CD4-positive, alpha-beta T cell treated with Interleukin-1 beta for 1 hour (primary cell): ENCODE measurements around the gene CHIC2.

Experiments used
- DNase-seq, 2 donors: peaks; one replicate each; pipeline ENCODE4 v3.0.0-alpha.2; 2020 to 2022

The CHIC2 gene

DNA sequence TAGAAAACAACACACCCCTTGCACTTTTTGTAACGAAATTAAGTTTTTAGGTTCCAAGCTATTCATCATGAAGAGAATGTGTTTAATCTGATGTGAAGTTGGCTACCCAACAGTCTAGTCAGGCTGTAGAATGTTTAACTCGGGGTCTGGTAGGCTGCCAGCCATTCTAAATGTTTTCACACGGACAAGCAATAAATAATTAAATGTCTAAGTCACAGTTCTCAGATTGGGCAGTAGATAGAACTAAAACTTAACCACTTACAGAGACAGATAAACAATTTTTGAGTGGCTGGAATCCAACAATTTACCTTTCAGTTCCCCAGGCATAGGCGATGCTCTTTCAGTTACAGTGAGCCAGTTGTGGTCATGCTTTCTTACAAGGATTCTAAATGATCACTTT is 66.5 kb downstream of the CHIC2 start:
- no peak for DNase-seq

DNA sequence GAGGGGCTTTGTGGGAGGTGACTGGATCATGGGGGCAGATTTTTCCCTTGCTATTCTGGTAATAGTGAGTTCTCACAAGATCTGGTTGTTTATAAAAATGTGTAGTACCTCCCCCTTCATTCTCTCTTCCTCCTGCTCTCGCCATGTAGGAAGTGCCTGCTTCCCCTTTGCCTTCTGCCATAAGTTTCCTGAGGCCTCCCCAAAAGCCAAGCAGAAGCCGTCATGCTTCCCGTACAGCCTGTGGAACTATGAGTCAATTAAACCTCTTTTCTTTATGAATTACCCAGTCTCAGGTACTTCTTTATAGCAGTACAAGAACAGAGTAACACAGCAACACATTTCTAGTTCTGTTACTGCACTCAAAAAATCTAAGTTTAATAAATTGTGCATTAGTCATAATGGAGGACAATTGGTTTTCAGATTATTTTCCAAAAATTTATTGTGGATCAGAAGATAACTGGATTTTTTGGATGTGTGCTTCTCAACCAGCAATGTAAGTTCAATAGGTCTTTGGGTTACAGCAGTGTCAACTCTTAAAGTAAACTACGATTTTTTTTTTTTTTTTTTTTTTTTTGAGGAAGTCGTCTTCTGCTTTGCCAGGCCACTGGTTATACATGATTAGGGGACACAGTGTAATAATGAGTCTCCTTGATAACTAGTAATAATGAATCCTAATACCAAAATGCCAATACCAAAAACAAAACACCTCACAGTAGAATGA is 69.9 kb downstream of the CHIC2 start:
- DNase-seq = peak in 1 of 2 donors; percentile 3

DNA sequence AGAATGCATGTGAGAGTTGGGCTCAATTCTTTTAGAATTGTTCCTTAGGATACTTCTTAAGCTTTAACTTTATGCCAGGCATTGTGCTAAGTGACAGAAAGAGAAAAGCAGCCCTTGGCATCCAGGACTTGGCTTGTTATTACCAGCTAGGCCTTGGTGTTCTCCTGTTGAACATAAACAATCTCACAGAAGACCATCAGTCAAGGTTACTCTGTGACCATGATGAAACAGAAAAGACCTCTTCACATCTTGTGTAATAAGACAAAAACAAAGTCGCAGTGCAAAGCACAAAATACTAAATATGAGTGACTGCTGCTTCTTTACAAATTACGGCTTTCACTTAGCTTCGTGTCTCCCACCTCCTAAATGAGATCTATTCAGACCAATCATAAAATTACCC is 71.6 kb downstream of the CHIC2 start:
- no peak for DNase-seq

DNA sequence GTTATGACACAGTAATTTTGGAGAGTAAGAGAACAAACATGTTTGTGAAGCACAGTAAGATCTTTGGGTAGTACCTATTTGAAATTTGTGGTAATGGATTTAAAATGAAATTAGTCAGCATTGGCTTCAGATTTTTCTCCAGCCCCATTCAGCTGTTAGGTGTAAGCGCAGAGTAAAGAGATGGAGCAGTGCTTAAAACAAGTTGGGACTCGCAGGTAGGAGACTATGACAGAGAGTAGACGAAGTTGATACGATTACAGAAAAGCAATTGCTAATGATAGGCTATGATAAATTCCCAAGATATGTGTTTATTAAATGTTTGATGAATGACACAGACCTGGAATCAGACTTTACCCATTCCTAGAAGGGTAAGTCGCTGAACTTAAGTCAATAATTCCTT is 72.6 kb downstream of the CHIC2 start:
- DNase-seq = no peak

DNA sequence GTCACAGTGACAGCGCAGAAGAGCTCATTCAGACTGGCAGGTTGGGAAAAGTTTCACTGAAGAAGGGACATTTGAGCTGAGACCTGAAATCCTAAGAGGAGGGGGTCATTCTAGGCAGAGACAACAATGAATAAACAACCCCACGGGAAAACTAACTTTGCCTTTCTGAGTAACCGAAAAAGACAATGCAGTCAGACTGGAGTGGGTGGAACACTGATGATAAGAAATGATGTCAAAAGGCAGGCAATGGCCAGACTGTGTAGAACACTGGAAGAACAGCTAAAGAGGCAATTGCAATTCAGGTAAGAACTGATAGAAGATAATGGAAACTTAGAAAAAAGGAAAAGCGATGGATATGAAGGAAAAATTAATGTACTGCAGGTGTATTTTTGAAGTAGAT is 73.8 kb downstream of the CHIC2 start:
- no peak for DNase-seq

DNA sequence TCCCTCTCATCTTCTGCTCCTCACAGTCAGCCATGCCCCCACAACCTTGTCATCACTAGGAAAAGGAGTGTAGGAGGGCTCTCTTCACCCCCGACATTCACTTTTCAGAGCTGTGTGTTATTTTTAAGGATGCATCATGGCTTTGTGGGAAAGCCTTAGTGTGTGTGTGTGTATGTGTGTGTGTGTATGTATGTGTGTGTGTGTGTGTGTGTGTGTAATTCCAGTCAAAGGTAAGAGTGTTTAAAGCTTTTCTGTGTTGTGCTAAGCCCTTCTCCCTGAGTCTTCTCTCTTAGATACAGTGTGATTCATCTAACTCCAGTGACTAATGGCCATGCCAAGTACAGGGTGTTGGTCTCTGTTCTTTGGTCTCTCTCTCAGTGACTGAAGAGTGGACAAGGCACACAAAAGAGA is 76.6 kb downstream of the CHIC2 start:
- DNase-seq = no peak

DNA sequence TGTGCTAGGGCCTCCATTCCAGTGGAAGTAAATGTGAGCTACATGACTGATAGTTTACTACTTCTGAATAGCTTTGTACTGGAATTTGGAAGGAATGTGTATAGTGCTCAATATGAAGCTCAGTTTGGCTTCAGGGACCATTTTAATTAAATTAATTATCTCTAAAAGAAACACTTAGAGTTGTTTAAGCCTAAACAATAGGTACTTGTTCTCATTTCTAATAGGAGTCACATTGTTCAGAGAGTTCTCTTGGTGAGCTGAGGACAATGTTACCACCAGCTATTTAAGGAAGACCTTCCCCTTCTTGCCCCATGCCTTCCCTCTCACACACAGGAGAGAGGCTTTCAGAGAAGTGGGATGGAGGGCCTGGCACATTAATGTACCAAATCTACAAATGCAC is 78.3 kb downstream of the CHIC2 start:
- no peak for DNase-seq

DNA sequence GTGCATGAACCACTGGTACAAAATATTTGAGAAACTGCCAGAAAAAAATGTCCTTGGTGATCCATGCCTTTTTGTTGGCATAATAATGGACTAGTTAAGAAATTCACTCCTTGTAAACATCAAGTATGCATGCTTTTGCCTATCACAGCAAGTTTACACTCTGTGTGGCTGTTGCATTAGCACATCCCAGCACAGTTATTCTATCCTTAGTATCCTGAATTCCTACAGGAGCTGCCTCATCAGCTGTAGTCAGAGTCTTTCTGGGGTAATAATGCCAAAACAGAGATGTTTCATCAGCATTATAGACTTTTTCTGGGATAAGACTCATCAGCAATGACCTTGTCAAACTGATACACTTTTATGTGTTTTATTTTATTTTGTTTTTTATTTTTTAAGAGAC is 82.8 kb downstream of the CHIC2 start:
- DNase-seq = no peak

DNA sequence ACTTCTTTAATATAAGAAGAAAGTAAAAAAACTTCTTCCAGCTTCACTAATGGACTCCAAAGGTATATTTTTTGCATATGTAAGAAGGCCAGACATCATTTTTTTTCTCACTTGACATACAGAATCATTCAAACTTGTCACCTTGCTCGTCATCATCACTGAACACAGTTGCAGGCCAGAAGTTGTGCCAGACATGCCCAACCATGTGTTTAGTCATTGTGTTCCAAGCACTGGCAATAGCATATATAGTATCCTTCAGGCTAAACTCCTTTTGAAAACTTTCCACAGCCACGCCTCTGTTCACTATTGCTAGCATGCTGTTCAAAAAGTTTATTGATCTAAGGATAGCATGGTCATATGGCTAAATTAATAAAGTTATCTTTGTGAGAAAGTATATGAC is 83.3 kb downstream of the CHIC2 start:
- no peak for DNase-seq

DNA sequence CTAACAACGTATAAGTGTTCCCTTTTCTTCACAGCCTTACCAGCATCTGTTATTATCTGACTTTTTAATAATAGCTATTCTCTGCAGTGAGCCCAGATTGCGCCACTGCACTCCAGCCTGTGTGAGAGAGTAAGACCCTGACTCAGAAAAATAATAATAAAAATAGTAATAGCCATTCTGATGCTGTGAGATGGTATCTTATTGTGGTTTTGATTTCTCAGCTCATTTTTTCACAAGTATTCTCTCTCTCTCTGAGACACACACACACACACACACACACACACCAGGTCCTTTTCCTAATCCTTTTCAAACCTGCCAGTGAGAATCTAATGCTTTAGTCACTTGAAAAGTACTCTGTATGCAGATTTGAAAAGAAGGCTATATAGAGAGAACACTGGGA is 89.8 kb downstream of the CHIC2 start:
- DNase-seq = no peak

DNA sequence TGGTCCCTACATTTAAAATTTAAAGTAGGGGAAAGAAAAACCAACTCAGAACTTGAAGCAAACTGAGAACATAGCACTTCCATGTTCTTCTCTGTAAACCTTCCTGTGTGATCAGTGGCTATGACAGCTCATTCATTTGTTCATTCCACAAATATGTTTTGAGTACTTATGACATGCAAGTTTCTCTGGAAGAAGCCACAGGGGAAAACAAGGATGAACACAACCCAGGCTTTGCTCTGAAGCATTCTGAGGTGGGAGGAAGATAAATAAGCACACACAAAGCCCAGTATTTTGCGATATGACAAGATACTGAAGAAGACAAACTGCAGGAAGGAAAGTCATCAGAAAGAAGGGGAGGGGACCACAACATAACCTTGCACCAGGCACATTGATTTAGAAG is 96.4 kb downstream of the CHIC2 start:
- DNase-seq = no peak

DNA sequence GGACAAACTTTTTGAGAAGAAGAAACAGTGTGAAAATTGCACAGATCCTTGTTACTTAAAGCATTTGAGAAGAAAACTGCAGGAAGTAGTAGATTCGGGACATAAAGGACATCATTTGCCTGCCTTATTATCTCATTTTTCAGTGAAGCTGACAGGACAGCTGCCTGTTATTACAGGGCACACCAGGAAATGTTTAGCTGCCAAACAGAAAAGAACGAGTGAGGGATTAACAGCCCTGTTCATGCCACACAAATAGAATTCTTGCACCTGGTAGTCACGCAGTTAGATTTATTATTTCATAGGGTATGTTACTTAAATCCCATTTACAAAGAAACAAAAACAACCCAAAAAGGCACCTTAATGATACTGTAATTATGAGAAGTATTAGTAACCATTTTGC is 100.6 kb downstream of the CHIC2 start:
- DNase-seq = no peak

DNA sequence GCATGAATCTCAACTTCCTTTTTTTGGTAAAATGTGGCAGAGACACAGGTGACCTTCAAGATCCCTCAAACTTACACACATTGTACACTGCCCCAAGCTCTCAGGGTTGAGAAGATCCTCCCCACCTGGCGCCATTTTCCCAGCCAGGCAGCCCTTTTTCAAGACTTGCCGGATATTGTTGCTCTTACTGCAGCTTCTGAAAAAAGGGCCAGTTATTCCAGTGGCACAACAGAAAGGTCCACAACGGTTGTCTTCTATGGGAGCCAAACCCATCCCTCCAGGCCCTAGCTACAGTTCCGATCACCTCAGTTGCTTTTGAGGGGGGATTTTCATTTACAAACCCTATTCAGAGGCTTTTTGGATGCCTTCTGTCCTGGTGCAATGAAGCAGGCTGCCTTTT is 101.1 kb downstream of the CHIC2 start:
- no peak for DNase-seq

DNA sequence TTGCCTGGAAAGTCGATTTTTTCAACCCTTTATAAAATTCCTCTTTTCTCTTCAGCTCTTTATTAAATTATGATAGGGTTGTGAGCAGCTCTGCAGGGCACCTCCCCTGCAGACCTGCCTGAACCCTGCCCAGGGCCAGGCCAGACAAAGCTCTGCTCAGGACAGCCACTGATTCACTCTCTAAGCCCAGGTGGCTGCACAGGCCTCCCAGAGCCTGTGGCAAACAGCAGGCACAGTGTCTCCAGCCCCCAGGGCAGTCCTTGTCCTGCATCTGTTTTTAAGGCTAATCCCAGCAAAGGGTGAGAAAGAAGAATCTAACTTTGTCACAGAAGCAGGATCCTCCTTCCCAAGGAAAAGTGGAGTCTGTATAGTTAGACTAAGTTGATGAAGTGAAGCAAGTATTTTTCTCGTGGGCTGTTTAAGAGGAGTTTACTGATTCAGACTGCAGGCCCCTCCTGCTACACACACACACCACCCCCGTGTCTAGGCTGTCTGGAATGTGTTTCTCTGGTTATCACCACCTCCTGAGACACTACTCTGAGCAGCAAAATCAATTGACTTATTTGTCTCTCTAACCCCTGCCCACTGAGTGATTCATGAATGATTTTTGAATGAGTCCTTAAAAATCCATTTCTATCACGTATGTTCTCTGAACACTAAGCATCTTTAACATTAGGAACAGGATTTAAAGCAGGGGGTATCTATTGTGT is 101.7 kb downstream of the CHIC2 start:
- DNase-seq = no peak

DNA sequence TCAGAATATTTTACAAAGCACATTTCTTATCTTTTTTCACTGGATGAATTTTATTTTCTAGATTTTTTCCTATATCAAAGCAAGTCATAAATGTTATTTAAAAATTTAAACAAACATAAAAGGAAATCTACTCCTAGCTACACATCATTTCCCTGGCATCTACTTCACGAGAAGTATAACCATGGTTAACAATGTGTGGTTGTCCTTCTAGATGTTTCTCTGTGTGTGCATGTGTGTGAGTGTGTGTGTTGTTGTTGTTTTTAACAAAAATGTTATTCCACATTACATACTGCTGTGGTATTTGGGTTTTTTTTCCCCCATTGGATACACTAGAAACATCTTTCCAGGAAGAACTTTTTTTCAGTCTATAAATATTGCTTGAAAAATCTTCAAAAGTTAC is 103.1 kb downstream of the CHIC2 start:
- DNase-seq = no peak

DNA sequence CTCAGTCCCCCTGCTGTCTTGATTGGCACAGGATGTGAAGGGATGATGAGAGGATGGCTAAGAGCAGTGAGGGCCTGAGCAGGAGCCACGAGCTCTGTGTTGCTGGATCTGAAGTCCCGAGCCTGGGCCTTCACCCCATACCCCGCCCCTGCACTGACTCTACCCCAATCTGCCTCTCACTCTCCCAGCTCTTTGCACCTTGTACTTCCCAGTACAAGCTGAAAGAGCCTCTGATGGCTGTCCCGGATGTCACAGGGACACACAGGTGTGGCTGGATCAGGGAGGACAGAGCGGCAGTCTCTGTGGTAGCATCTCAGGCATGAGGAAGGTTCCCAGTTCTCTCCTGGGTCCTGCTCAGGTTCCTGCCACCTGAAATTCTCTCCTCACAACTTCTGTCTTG is 103.6 kb downstream of the CHIC2 start:
- DNase-seq = no peak
